NCI-H1417 treated with DMSO at 0.1 percent for 48 hours (cell line): ENCODE data around the gene CATSPERE.
"Not testable (repeated sequence)": the region's sequence is repeated elsewhere in the genome, so short reads cannot be mapped to it uniquely, and the experiment has no call there.

Experiments
- DNase-seq: peaks from one replicate; lab custom pipeline; 2025; lab: John Stamatoyannopoulos, UW

CATSPERE gene

GRCh38 chr1:244545511-244545910 is 84.4 kb downstream of the CATSPERE start:
- no peak for DNase-seq

DNA sequence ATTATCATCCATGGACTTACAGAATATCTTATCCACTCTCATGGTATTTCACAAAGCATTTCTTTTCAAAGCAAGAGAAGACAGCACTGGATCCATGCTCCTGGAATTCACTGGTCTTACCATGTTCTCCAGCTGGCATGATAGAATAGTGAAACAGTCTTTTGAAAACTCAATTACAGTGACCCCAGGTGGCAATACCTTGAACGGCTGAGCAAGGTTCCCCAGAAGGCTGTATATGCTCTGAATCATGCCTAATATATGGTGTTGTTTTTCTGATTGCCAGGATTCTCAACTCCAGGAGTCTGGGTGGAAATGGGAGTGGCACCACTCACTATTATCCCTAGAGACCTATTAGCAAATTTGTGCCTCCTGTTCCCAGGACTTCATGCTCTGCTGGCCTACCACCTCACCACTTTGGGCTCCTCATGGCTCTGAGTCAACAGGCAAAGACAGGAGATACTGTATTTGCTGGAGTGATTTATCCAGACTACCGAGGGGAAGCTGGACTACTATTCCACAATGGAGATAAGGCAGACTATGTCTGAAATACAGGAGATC is 87.6 kb downstream of the CATSPERE start:
- DNase-seq = no peak

- no peak for DNase-seq
Observed at GRCh38 chr1:244552336-244552735, 91.3 kb downstream of the CATSPERE start.

- DNase-seq = no peak
Observed at GRCh38 chr1:244556263-244556662, 95.2 kb downstream of the CATSPERE start.

GRCh38 chr1:244557565-244557964 is 96.5 kb downstream of the CATSPERE start:
- no peak for DNase-seq

GRCh38 chr1:244559561-244559960 is 98.5 kb downstream of the CATSPERE start:
- DNase-seq = no peak

DNA sequence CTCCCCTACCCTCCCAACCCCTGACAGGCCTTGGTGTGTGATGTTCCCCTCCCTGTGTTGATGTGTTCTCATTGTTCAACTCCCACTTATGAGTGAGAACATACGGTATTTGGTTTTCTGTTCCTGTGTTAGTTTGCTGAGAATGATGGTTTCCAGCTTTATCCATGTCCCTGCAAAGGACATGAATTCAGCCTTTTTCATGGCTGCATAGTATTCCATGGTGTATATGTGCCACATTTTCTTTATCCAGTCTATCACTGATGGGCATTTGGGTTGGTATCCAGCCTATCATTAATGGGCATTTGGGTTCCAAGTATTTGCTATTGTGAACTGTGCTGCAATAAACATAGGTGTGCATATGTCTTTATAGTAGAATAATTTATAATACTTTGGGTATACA is 101.8 kb downstream of the CATSPERE start:
- not testable (repeated sequence) for DNase-seq

DNA sequence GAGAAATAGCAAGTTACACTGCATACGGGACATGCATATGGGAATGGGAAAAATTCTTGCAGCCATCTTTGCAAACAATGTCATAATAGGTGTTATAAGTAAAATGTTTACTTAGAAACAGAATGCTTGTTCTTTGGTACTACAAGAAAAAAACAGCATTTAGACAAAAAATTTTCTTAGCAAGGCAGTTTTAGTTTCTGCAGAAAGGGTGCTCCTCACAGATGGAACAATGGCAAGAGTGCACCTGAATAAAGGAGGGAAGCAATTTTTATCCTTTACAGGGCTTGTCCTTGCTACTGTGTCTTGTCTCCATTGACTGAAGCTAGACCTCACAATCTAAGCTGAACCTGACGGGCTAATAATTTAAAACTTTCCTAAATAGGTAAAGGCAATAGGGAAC is 112.7 kb downstream of the CATSPERE start:
- no peak for DNase-seq

- DNase-seq = no peak
Observed at GRCh38 chr1:244576259-244576892, 115.3 kb downstream of the CATSPERE start.

- DNase-seq = not testable (repeated sequence)
Observed at GRCh38 chr1:244578205-244578604, 117.1 kb downstream of the CATSPERE start.

DNA sequence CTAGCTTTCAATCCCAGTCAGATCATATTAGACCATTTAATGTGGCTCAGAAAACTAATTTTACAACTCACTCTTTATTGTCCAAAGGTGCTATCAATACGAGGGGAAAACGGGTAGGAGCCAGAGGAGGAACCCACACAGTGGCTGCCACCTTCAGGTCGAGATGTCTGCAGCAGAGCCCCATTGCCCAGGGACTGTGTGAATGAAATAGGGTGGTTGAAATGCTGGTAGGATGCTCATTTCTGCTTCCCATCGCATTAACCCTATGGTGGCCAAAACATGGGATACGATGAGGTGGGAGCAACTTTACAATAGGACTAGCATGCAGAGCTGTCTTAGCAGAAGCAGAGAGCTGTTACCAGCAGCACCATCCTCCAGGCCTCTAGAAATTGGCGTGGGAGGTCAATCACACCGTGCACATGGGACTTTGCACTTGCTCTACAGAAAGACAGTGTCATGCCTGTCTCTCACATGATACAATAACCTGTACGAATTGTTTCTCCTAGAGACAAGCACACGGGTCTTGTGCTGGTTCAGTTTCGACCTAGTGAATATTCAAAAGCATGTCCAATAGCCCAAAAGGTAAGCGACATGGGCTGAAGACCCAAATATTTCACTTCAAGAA is 122.4 kb downstream of the CATSPERE start:
- no peak for DNase-seq

DNA sequence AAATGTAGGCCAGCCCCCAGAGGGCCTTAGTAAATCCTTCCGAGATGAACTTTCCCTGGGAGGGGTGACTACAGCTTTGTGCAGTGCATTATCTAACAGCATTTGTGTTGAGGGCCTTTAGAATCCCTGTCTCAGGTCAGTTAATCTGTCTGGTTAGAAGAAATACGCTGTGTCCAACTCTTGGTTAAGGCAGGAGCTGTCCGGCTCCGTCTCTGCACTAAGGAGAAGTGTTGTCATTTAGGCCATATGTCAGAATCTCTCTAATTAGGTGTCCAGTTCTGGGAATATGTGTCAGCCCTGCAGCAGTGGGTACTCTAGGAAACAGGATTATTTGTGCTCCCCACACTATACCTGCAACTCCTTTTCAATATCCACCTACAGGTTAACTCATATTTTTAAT is 124.8 kb downstream of the CATSPERE start:
- no peak for DNase-seq

GRCh38 chr1:244590670-244591069 is 129.6 kb downstream of the CATSPERE start:
- no peak for DNase-seq

DNA sequence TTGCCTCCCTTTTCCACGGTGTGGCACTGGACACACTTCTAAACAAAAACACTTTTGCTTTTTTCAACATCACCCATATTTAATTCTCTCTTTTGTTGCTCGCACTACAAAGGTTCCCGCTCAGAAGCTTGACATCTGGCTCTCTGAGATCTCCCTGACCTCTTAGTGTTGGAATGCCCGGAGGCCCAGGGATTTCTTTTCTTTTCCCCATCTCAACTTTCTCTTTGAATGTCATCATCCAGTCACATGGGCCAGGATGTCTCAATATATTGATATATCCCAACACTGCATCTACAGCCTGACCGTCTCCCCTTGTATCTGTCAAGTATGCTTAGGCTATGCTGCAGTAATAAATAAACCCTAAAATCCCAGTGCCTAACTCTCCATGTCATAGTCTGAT is 137.5 kb downstream of the CATSPERE start:
- DNase-seq = no peak

- DNase-seq = no peak
Observed at GRCh38 chr1:244599937-244600350, 138.9 kb downstream of the CATSPERE start.

DNA sequence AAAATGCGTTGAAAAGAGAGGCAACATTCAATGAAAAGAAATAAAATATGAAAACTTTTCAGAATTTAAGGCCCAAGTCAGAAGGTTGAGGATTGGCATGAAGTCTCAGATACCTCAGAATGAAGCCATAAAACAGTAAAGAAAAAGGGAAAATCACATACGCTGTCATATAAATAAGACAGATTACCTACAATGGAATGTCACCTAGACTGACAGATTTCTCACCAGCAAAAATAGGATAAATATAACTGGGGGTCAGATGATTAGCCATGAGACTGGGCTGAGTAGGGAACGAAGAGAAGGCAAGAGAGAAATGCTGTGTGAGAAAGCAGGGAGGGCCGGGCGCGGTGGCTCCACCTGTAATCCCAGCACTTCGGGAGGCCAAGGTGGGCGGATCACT is 140.3 kb downstream of the CATSPERE start:
- DNase-seq = no peak

DNA sequence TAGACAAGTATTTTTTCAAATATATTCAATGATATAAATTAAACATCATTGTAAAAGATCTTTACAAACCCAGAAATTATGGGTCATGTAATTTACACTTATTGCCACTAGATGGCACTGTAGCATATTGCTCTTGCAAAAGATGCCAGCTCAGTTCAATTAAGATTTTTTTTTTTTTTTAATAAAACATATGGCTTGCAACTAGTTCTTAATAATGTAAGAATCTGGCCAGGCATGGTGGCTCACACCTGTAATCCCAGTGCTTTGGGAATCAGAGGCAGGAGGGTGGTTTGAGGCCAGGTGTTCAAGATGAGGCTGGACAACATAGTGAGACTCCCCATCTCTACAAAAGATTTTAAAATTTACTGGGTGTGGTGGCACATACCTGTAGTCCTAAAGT is 142.4 kb downstream of the CATSPERE start:
- DNase-seq = no peak

GRCh38 chr1:244605835-244606370 is 144.8 kb downstream of the CATSPERE start:
- DNase-seq = no peak

GRCh38 chr1:244614113-244614836 is 153.2 kb downstream of the CATSPERE start:
- no peak for DNase-seq

- DNase-seq = no peak
Observed at GRCh38 chr1:244614879-244615278, 153.8 kb downstream of the CATSPERE start.

DNA sequence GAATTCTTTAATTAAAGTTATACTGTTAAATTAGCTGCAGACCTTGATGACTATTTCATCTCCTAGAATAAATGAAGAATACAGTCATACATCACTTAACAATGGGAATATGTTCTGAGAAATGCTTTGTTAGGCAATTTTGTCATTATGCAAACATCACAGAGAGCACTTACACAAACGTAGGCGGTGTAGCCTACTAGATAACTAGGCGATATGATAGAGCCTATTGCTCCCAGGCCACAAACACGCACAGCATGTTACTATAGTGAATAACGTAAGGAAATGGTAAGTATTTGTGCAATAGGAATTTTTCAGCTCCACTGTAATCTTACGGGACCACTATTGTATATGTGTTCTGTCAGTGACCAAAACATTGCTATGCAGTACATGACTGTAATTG is 154.2 kb downstream of the CATSPERE start:
- no peak for DNase-seq

DNA sequence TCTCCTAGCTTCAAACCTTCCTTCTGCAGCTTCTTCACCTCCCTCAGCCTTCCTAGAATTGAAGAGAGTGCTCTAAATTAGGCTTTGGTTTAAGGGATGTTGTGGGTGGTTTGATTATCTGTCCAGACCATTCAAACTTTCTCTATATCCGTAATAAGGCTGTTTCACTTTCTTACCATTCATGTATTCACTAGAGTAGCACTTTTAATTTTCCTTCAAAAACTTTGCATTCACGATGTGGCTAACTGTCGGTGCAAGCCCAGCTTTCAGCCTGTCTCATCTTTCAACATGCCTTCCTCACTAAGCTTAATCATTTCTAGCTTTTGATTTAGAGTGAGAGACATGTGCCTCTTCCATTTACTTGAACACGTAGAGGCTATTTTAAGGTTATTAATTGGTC is 165.6 kb downstream of the CATSPERE start:
- no peak for DNase-seq

GRCh38 chr1:244628789-244629188 is 167.7 kb downstream of the CATSPERE start:
- DNase-seq = no peak
